Endodermal cell (in vitro differentiated cells): ENCODE data around the gene CYLD. TPM values are rescaled to one million over a fixed set of nuclear protein-coding genes. Genes with fewer than 3 reads are reported as not detected.
A peak's percentile ranks its signal among the peaks of the same experiment; 100 is the strongest.

Source experiments
- DNase-seq: peaks from one replicate; pipeline ENCODE4 v3.0.0-alpha.2; 2017
- H3K27ac ChIP-seq: 2 replicates; pipeline ENCODE4 v1.5.1; 2013; ENCODE audit warnings: mild to moderate bottlenecking, low read depth, low read length, moderate library complexity
- H3K27me3 ChIP-seq: 2 replicates; pipeline ENCODE4 v1.6.1; 2013; ENCODE audit warnings: mild to moderate bottlenecking, low read length, moderate library complexity; ENCODE audit not compliant: insufficient read depth, control insufficient read depth, poor library complexity, severe bottlenecking
- H3K36me3 ChIP-seq: 2 replicates; pipeline ENCODE4 v1.7.0; 2013; ENCODE audit warnings: mild to moderate bottlenecking, low read length, moderate library complexity; ENCODE audit not compliant: control insufficient read depth, insufficient read depth
- H3K4me1 ChIP-seq: one replicate; pipeline ENCODE4 v1.7.0; 2013; ENCODE audit warnings: low read length; ENCODE audit not compliant: control insufficient read depth, insufficient read depth
- H3K4me3 ChIP-seq: 2 replicates; pipeline ENCODE4 v1.5.1; 2013; ENCODE audit warnings: mild to moderate bottlenecking, low read length, moderate library complexity
- H3K9ac ChIP-seq: 2 replicates; pipeline ENCODE4 v1.6.1; 2013; ENCODE audit warnings: mild to moderate bottlenecking, low read length, moderate library complexity; ENCODE audit not compliant: poor library complexity, severe bottlenecking; ENCODE audit errors: extremely low read depth
- H3K9me3 ChIP-seq: 2 replicates; pipeline ENCODE4 v1.6.1; 2013; ENCODE audit warnings: mild to moderate bottlenecking, low read length, moderate library complexity; ENCODE audit not compliant: control insufficient read depth
- H3K27ac Mint-ChIP-seq: 2 replicates; pipeline ENCODE4 v1.8.0; 2020; ENCODE audit warnings: mixed read lengths
- H3K27me3 Mint-ChIP-seq: 2 replicates; pipeline ENCODE4 v1.8.0; 2021; ENCODE audit warnings: mild to moderate bottlenecking, mixed read lengths; ENCODE audit not compliant: insufficient read depth
- H3K36me3 Mint-ChIP-seq: 2 replicates; pipeline ENCODE4 v1.8.0; 2020; ENCODE audit warnings: low read depth, mixed read lengths
- H3K4me1 Mint-ChIP-seq: 2 replicates; pipeline ENCODE4 v1.8.0; 2020; ENCODE audit warnings: mixed read lengths
- H3K4me3 Mint-ChIP-seq: 2 replicates; pipeline ENCODE4 v1.8.0; 2020; ENCODE audit warnings: mild to moderate bottlenecking, moderate library complexity, mixed read lengths
- H3K9me3 Mint-ChIP-seq: 2 replicates; pipeline ENCODE4 v1.8.0; 2020; ENCODE audit warnings: mild to moderate bottlenecking, mixed read lengths
- WGBS, 2 experiments: methylation state at CpG; one replicate each; pipeline versions ENCODE4 v1.1.5 to v1.1.7; 2013; ENCODE audit warnings: missing lambda C conversion rate in 2 of 2, mixed read lengths in 1 of 2; ENCODE audit not compliant: insufficient coverage in 1 of 2, insufficient read length in 1 of 2; 5-methylcytosine and 5-hydroxymethylcytosine counted together
- total RNA-seq, 2 donors: library from RNA; stranded (reverse); fragmentation: NEBNext Ultra II Directional in 1 of 2; extraction: Animal tissue kit (Norgen Biotek cat#: 25700) in 1 of 2; gene quantifications; 2 replicates in 1 of 2; 3 replicates in 1 of 2; pipeline ENCODE4 v1.2.1, GENCODE V29; 2021
- TF ChIP-seq, protein P1 (sequence below): fragments of 200-600 bp; sonication (generic); conservative IDR thresholded peaks from 2 replicates; pipeline ENCODE4 v1.5.0; 2021; ENCODE audit warnings: antibody characterized with exemption, mild to moderate bottlenecking

CYLD gene
- total RNA-seq, 2 donors from 2014 or later = 12.7 TPM

DNA sequence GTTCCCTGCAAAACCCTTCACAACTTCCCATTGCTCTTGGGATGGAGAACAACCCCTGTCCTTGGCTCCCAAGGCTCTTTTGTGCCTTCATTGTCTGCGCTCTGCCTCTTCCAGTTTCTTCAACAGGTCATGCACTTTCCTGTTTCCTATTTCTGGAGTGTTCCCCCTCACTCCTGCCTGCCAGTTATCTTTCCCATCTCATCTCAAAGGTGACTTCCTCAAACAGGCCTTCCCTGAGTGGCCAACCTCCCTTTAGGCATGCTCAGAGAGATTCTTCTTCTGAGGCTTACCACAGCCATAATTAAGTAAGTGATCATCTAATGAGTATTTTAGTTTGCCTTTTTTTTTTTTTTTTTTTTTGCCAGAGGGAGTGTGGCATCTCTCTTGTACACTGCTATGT lies 2.9 kb upstream of the CYLD start:
- Histone ChIP-seq H3K9ac (no peak overlapping the region), H3K27me3 (peaks cover 31% of the 10 kb centered on the region), H3K27ac (no peak overlapping the region), H3K4me3 (no peak overlapping the region), H3K36me3 (no peaks in the 10 kb centered on the region), H3K4me1 (no peaks in the 10 kb centered on the region), H3K9me3 (no peaks in the 10 kb centered on the region)
- Mint-ChIP-seq H3K27ac (no peak overlapping the region), H3K4me3 (no peak overlapping the region), H3K27me3 (peaks cover 29% of the 10 kb centered on the region), H3K9me3 (no peaks in the 10 kb centered on the region), H3K4me1 (peaks cover 10% of the 10 kb centered on the region), H3K36me3 (no peaks in the 10 kb centered on the region)
- TF ChIP-seq, protein P1, sequence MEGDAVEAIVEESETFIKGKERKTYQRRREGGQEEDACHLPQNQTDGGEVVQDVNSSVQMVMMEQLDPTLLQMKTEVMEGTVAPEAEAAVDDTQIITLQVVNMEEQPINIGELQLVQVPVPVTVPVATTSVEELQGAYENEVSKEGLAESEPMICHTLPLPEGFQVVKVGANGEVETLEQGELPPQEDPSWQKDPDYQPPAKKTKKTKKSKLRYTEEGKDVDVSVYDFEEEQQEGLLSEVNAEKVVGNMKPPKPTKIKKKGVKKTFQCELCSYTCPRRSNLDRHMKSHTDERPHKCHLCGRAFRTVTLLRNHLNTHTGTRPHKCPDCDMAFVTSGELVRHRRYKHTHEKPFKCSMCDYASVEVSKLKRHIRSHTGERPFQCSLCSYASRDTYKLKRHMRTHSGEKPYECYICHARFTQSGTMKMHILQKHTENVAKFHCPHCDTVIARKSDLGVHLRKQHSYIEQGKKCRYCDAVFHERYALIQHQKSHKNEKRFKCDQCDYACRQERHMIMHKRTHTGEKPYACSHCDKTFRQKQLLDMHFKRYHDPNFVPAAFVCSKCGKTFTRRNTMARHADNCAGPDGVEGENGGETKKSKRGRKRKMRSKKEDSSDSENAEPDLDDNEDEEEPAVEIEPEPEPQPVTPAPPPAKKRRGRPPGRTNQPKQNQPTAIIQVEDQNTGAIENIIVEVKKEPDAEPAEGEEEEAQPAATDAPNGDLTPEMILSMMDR = no peak
- WGBS, 2 experiments = 88 to 92% methylated on average over 1 of the region's 1 CpG
- DNase-seq = no peak

GRCh38 chr16:50740736-50741135 lies 1.1 kb upstream of the CYLD start:
- no peak overlapping the region for H3K4me3 ChIP-seq
- H3K4me1 Mint-ChIP-seq = peaks cover 12% of the 10 kb centered on the region

DNA sequence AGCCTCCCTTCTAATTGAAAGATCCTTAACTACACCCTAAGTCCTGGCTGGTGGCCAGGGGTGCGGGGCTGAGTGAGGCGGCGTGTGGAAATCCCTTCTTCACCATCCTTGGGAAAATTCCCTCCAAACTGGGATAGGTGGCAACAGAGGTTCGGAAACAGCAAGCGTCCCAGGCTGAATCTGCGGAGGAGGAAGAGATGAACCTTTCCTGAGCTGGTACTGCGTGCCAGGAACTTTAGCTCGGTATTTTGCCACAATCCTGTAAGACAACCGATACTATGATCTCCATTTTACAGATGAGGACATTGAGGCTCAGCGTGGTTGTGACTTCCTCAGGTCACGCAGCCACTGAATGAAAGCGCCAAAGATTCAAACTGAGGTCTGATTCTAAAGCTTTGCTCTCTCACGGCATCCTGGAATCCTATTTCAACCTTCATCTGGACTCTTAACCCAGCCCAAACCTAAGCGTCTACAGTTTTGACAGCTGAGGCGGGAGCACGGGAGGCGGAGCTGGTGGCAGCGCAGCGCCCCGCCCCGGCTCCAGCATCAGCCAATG lies 583 bp upstream of the CYLD start:
- Histone ChIP-seq H3K9me3 (no peaks in the 10 kb centered on the region), H3K4me1 (no peaks in the 10 kb centered on the region), H3K36me3 (no peaks in the 10 kb centered on the region), H3K4me3 (peak overlapping the region; percentile 81), H3K9ac (no peak overlapping the region), H3K27ac (no peak overlapping the region), H3K27me3 (peaks cover 28% of the 10 kb centered on the region)
- H3K27me3 Mint-ChIP-seq = peaks cover 23% of the 10 kb centered on the region
- peaks cover 12% of the 10 kb centered on the region for H3K4me1 Mint-ChIP-seq
- H3K9me3 Mint-ChIP-seq = no peaks in the 10 kb centered on the region
- TF ChIP-seq, protein P1 = no peak
- H3K36me3 Mint-ChIP-seq = no peaks in the 10 kb centered on the region
- WGBS, 2 experiments = 12 to 16% methylated on average over 15 to 21 of the region's 21 CpGs
- H3K27ac Mint-ChIP-seq = no peak overlapping the region
- H3K4me3 Mint-ChIP-seq = peak overlapping the region; percentile 63
- no peak for DNase-seq

More at GRCh38 chr16:50740736-50741135, 1.1 kb upstream of the CYLD start:
- TF ChIP-seq, protein P1 = no peak
- H3K36me3 Mint-ChIP-seq = no peaks in the 10 kb centered on the region
- H3K9me3 Mint-ChIP-seq = no peaks in the 10 kb centered on the region
- H3K27ac Mint-ChIP-seq = no peak overlapping the region
- no peaks in the 10 kb centered on the region for H3K9me3 ChIP-seq
- WGBS, 2 experiments = 88 to 89% methylated on average over 1 of the region's 1 CpG
- peaks cover 25% of the 10 kb centered on the region for H3K27me3 Mint-ChIP-seq
- H3K4me1 ChIP-seq = no peaks in the 10 kb centered on the region
- no peak overlapping the region for H3K4me3 Mint-ChIP-seq
- DNase-seq = no peak
- H3K36me3 ChIP-seq = no peaks in the 10 kb centered on the region
- H3K27me3 ChIP-seq = peaks cover 31% of the 10 kb centered on the region
- H3K27ac ChIP-seq = no peak overlapping the region
- no peak overlapping the region for H3K9ac ChIP-seq
